Trophoblast cell (in vitro differentiated cells and primary cell): ENCODE data around the gene ASTN1.

Experiments
- DNase-seq, 2 donors: peaks; one replicate each; pipeline ENCODE4 v3.0.0-alpha.2; 2016
- H2AFZ ChIP-seq: 2 replicates; pipeline ENCODE4 v1.6.1; 2013; ENCODE audit warnings: low read length, moderate library complexity, mild to moderate bottlenecking; ENCODE audit not compliant: insufficient read depth, poor library complexity
- H2AK5ac ChIP-seq: 2 replicates; pipeline ENCODE4 v1.6.1; 2013; ENCODE audit warnings: mild to moderate bottlenecking, low read length
- H2BK120ac ChIP-seq: 2 replicates; pipeline ENCODE4 v1.6.1; 2013; ENCODE audit warnings: low read length, mild to moderate bottlenecking, moderate library complexity; ENCODE audit not compliant: insufficient read depth, poor library complexity
- H2BK12ac ChIP-seq: 2 replicates; pipeline ENCODE4 v1.6.1; 2013; ENCODE audit warnings: mild to moderate bottlenecking, low read length, moderate library complexity
- H2BK5ac ChIP-seq: 2 replicates; pipeline ENCODE4 v1.6.1; 2013; ENCODE audit warnings: low read length, low read depth, moderate library complexity, mild to moderate bottlenecking; ENCODE audit not compliant: poor library complexity
- H3K14ac ChIP-seq: 2 replicates; pipeline ENCODE4 v1.6.1; 2013; ENCODE audit warnings: mild to moderate bottlenecking, low read length
- H3K18ac ChIP-seq: 2 replicates; pipeline ENCODE4 v1.6.1; 2013; ENCODE audit warnings: mild to moderate bottlenecking, low read length
- H3K23ac ChIP-seq: 2 replicates; pipeline ENCODE4 v1.6.1; 2013; ENCODE audit warnings: low read length
- H3K27ac ChIP-seq: 2 replicates; pipeline ENCODE4 v1.5.1; 2013; ENCODE audit warnings: low read depth, mild to moderate bottlenecking, inconsistent platforms, low read length, moderate library complexity
- H3K27me3 ChIP-seq: 2 replicates; pipeline ENCODE4 v1.6.1; 2013; ENCODE audit warnings: inconsistent platforms, mild to moderate bottlenecking, low read length, moderate library complexity; ENCODE audit not compliant: insufficient read depth
- H3K36me3 ChIP-seq, 2 experiments: 1 replicate in 1 of 2; 2 replicates in 1 of 2; pipeline ENCODE4 v1.6.1; 2013; ENCODE audit warnings: low read length in 2 of 2, mild to moderate bottlenecking in 2 of 2, moderate library complexity in 1 of 2; ENCODE audit not compliant: insufficient read depth in 2 of 2, control insufficient read depth in 1 of 2
- H3K4ac ChIP-seq: 2 replicates; pipeline ENCODE4 v1.6.1; 2013; ENCODE audit warnings: low read depth, mild to moderate bottlenecking, low read length, moderate library complexity
- H3K4me1 ChIP-seq, 2 experiments: 1 replicate in 1 of 2; 2 replicates in 1 of 2; pipeline ENCODE4 v1.6.1; 2013; ENCODE audit warnings: low read length in 2 of 2, mild to moderate bottlenecking in 2 of 2, moderate library complexity in 1 of 2; ENCODE audit not compliant: insufficient read depth in 2 of 2, control insufficient read depth in 1 of 2
- H3K4me2 ChIP-seq: 2 replicates; pipeline ENCODE4 v1.6.1; 2013; ENCODE audit warnings: inconsistent platforms, mild to moderate bottlenecking, low read length, moderate library complexity
- H3K4me3 ChIP-seq: 2 replicates; pipeline ENCODE4 v1.5.1; 2013; ENCODE audit warnings: mild to moderate bottlenecking, low read depth, low read length, inconsistent platforms
- H3K79me1 ChIP-seq: one replicate; pipeline ENCODE4 v1.6.1; 2013; ENCODE audit warnings: low read length
- H3K79me2 ChIP-seq: 2 replicates; pipeline ENCODE4 v1.6.1; 2013; ENCODE audit warnings: low read length, mild to moderate bottlenecking; ENCODE audit not compliant: control insufficient read depth, insufficient read depth, poor library complexity
- H3K9ac ChIP-seq: 2 replicates; pipeline ENCODE4 v1.6.1; 2013; ENCODE audit warnings: mild to moderate bottlenecking, low read length
- H3K9me3 ChIP-seq: 2 replicates; pipeline ENCODE4 v1.6.1; 2013; ENCODE audit warnings: low read depth, mild to moderate bottlenecking, control low read depth, inconsistent platforms, low read length; ENCODE audit not compliant: insufficient read depth
- H4K12ac ChIP-seq: 2 replicates; pipeline ENCODE4 v1.6.1; 2013; ENCODE audit warnings: low read depth, mild to moderate bottlenecking, low read length, moderate library complexity
- H4K8ac ChIP-seq: 2 replicates; pipeline ENCODE4 v1.6.1; 2013; ENCODE audit warnings: low read depth, mild to moderate bottlenecking, low read length, moderate library complexity
- H4K91ac ChIP-seq: one replicate; pipeline ENCODE4 v1.6.1; 2013; ENCODE audit warnings: low read depth, mild to moderate bottlenecking, low read length, moderate library complexity
- WGBS: extraction: QIAGEN DNeasy Blood & Tissue Kit; methylation state at CpG from one replicate; pipeline ENCODE4 v1.1.7; 2013; ENCODE audit warnings: missing lambda C conversion rate; ENCODE audit not compliant: insufficient read length, insufficient coverage; ENCODE audit errors: extremely low coverage; 5-methylcytosine and 5-hydroxymethylcytosine counted together

ASTN1 gene

DNA sequence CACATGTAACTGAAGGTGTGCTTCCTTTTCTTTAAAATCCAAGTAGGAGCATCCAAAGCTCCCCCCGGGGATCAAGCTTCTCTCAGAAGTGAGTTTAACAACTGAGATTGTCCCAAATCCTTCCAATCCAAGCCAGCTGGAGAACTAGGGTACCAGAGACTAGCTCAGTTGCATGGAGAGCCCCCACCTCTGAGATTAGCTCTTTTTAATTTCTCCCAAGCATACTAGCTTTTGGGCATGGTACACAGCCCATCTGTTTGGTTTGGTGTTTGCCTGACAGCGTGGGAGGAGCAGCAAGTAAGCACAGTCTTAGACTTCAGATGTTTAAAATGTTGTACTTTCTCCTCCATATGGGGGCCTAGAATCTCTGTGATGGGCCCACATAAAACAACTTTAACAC, 142.8 kb downstream of the ASTN1 start:
- no peak overlapping the region for H2AFZ ChIP-seq
- H2BK5ac ChIP-seq, result no peak overlapping the region
- H3K79me1 ChIP-seq, result no peaks in the 10 kb centered on the region
- no peaks in the 10 kb centered on the region for H3K79me2 ChIP-seq
- no peak overlapping the region for H4K91ac ChIP-seq
- H3K27me3 ChIP-seq, result no peaks in the 10 kb centered on the region
- no peak overlapping the region for H3K27ac ChIP-seq
- no peak overlapping the region for H3K23ac ChIP-seq
- H3K9ac ChIP-seq, result no peak overlapping the region
- H3K4ac ChIP-seq, result no peak overlapping the region
- no peak for DNase-seq
- no peak overlapping the region for H2BK12ac ChIP-seq
- H3K14ac ChIP-seq, result no peak overlapping the region
- H2BK120ac ChIP-seq, result no peak overlapping the region
- H3K18ac ChIP-seq, result no peak overlapping the region
- no peak overlapping the region for H4K12ac ChIP-seq
- WGBS, result no CpG with 5 or more reads among the region's 2 CpGs
- H3K4me3 ChIP-seq, result no peak overlapping the region
- H3K36me3 ChIP-seq, result no peaks in the 10 kb centered on the region
- H3K4me2 ChIP-seq, result no peak overlapping the region
- no peaks in the 10 kb centered on the region for H3K4me1 ChIP-seq
- no peak overlapping the region for H4K8ac ChIP-seq
- no peaks in the 10 kb centered on the region for H3K9me3 ChIP-seq
- no peak overlapping the region for H2AK5ac ChIP-seq

DNA sequence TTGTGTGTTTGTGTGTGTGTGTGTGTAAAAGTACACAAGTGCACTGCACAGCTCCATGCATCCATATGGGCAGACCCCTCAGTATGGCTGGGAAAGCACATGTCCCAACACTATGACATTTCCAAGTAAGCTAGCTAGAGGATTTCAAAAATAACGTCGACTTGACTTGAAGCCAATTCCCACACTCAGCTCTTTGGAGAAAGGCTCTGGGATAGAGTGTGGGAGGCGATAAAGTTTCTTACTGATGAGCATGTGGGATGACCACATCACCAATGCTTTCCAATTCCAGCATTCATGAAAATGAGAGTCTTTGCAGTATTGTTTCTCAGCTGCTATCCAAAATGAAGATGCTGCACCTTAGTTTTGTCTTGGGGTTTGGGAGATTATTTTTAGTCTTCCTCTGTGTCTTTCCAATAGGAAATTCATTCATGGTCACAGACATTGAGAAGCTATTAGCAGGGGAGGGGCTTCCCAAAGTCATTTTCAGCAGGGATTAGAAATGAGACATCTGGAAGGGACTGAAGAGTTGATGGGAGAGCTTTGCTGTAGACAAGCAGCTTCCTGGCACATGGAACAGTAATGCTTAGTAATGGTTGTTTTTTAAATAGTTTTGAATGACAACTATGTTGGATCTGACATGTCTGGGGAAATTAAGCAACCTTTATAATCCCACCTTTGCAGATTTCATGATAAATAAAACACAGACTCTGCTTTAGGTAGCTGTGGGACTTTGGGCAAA, 143.5 kb downstream of the ASTN1 start:
- no CpG with 5 or more reads among the region's 3 CpGs for WGBS
- no peak overlapping the region for H4K91ac ChIP-seq

GRCh38 chr1:177017287-177017852, 147.1 kb downstream of the ASTN1 start:
- no peak overlapping the region for H3K27ac ChIP-seq
- no CpG with 5 or more reads among the region's 12 CpGs for WGBS
- no peak overlapping the region for H4K12ac ChIP-seq
- no peak overlapping the region for H2BK5ac ChIP-seq
- no peak overlapping the region for H3K23ac ChIP-seq
- H2AK5ac ChIP-seq, result no peak overlapping the region
- peak overlapping the region; percentile 12 for H3K4me3 ChIP-seq
- no peak for DNase-seq
- H3K9ac ChIP-seq, result no peak overlapping the region
- no peak overlapping the region for H3K4ac ChIP-seq
- no peak overlapping the region for H3K4me2 ChIP-seq
- H2BK120ac ChIP-seq, result no peak overlapping the region
- no peak overlapping the region for H2AFZ ChIP-seq
- no peaks in the 10 kb centered on the region for H3K27me3 ChIP-seq
- no peaks in the 10 kb centered on the region for H3K79me1 ChIP-seq
- H4K8ac ChIP-seq, result no peak overlapping the region
- H3K4me1 ChIP-seq, result no peaks in the 10 kb centered on the region
- no peak overlapping the region for H2BK12ac ChIP-seq
- no peak overlapping the region for H3K14ac ChIP-seq
- H3K18ac ChIP-seq, result no peak overlapping the region
- no peaks in the 10 kb centered on the region for H3K79me2 ChIP-seq
- H3K9me3 ChIP-seq, result no peaks in the 10 kb centered on the region
- H3K36me3 ChIP-seq, result no peaks in the 10 kb centered on the region
- H4K91ac ChIP-seq, result no peak overlapping the region

More for the DNA sequence above, 143.5 kb downstream of the ASTN1 start:
- Histone ChIP-seq H3K4me3 (no peak overlapping the region), H4K12ac (no peak overlapping the region), H3K79me1 (no peaks in the 10 kb centered on the region), H3K9me3 (no peaks in the 10 kb centered on the region), H3K79me2 (no peaks in the 10 kb centered on the region), H3K14ac (no peak overlapping the region), H3K4me1 (no peaks in the 10 kb centered on the region), H3K4me2 (no peak overlapping the region), H2BK5ac (no peak overlapping the region), H3K4ac (no peak overlapping the region), H2BK120ac (no peak overlapping the region), H3K27ac (no peak overlapping the region), H4K8ac (no peak overlapping the region), H3K18ac (no peak overlapping the region), H3K23ac (no peak overlapping the region), H2AFZ (no peak overlapping the region), H3K36me3 (no peaks in the 10 kb centered on the region), H2BK12ac (no peak overlapping the region), H3K9ac (no peak overlapping the region), H2AK5ac (no peak overlapping the region), H3K27me3 (no peaks in the 10 kb centered on the region)
- DNase-seq, result no peak

- Histone ChIP-seq H3K4me3 (no peak overlapping the region), H3K18ac (no peak overlapping the region), H4K91ac (no peak overlapping the region), H3K79me2 (no peaks in the 10 kb centered on the region), H3K4ac (no peak overlapping the region), H3K9me3 (peaks cover 2% of the 10 kb centered on the region), H2BK120ac (no peak overlapping the region), H3K4me2 (no peak overlapping the region), H2AK5ac (no peak overlapping the region), H2BK12ac (no peak overlapping the region), H4K12ac (no peak overlapping the region), H3K9ac (no peak overlapping the region), H2AFZ (no peak overlapping the region), H3K27me3 (no peaks in the 10 kb centered on the region), H3K27ac (no peak overlapping the region), H2BK5ac (no peak overlapping the region), H3K23ac (no peak overlapping the region), H3K79me1 (no peaks in the 10 kb centered on the region), H4K8ac (no peak overlapping the region), H3K14ac (no peak overlapping the region), H3K4me1 (no peaks in the 10 kb centered on the region), H3K36me3 (no peaks in the 10 kb centered on the region)
- no CpG with 5 or more reads among the region's 3 CpGs for WGBS
- DNase-seq, result no peak
Observed at GRCh38 chr1:177014325-177014724, 150.2 kb downstream of the ASTN1 start.
